NCI-H1930 (cell line): ENCODE measurements around the gene SCYGR4.

ENCODE experiments used
- DNase-seq, 2 experiments: peaks; one replicate each; lab custom pipeline; 2025; lab: John Stamatoyannopoulos, UW

The SCYGR4 gene

DNA sequence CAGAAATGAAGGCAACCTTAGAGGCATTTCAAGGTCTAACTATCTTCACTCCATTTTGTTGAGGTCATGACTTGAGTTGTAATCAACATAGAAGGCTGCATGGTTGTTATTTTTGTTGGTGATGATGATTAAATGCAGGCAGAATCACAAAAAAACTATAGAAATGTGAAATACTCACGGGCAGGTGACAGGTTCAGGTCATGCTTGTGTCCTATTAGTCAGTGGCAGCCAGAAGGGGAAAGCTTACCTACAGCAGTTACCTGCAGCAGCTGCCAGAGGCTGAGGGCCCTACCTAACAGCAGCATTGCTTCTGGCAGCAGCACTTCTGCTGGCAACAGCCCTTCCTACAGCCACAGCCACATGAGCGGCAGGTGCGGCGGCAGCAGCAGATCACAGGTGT lies 3.1 kb upstream of the SCYGR4 start:
- DNase-seq = no peak

- DNase-seq = no peak
Measured at GRCh38 chr2:227614740-227615139, 2.6 kb upstream of the SCYGR4 start, which contains the start of gene SCYGR3. TSS of gene SCYGR3 (minus strand) at chr2:227614840. CDS start at chr2:227614840, 0 bp downstream.

GRCh38 chr2:227615181-227615580 lies 2.1 kb upstream of the SCYGR4 start:
- no peak for DNase-seq

DNA sequence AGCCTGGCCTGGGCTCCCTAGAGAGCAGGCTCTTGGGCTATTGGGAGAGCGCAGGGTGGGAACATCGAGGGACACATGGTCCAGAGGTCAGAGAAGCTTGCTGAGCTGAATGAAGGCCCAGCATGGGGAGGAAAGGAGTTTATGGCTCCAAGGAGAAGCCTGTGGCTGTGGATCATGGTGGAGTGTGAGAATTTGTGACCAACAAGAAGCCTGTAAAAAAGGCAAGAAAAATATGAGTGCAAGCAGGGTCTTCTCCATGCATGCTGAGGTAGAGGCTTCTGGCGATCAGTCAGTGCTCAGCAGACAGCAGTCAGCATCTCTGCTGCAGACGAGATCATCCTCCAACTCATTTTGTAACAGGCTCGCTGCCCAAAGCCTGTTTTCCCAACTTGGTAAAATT lies 1.4 kb upstream of the SCYGR4 start:
- DNase-seq = no peak

DNA sequence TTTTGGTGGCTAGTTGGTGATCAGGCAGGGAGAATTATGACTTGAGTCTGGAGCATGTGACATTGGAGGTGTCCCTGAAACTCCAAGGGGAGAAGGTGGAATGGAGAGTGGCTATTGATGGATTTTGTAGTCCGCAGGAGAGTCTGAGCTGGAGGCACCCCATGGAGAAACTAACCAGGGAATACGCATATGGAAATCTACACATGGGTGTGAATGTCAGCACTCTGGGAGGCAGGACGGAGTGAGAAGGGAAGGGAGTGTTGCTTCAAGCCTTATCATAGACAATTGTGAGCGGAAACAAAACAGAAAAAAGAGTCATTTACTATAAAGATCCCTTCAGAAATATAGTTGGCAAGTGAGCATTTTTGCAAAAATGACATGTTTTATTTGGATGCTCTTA lies 667 bp upstream of the SCYGR4 start:
- DNase-seq = no peak

DNA sequence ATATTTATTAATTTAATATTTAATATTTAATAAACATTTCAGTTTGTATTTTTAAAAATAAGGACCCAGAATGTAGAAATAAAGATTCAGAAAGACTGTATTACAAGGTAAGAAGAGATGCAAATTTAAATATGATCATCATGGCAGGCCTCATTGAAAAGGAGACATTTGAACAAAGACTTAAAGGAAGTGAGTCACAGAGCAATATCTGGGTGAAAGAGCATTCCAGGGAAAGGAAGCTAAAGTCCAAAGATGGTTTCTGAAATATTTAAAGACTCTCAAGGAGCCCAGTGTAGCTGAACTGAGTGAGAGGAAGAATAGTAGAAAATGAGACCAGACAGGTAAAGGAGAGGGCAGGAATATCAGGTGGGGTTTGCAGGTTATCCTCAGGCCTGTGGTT lies 5.9 kb downstream of the SCYGR4 start:
- DNase-seq = no peak

DNA sequence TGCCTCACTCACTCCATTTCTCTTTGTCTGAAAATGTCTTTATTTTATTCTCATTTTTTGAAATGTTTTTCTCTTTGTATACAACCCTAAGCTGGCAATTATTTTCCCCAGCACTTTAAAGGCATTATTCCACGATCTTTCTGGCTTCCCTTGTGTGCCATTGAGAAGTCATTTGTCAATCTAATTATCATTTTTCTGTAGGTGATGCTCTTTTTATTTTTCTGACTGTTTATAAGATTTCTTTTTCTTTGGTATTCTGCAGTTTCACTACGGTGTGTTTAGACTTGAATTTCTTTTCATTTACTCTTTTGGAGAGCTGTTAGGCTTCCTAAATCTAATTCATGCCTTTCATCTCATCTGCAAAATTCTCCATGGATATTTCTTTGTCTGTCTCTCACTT lies 8.1 kb downstream of the SCYGR4 start:
- no peak for DNase-seq

GRCh38 chr2:227626580-227627151 lies 9.4 kb downstream of the SCYGR4 start:
- DNase-seq = no peak

DNA sequence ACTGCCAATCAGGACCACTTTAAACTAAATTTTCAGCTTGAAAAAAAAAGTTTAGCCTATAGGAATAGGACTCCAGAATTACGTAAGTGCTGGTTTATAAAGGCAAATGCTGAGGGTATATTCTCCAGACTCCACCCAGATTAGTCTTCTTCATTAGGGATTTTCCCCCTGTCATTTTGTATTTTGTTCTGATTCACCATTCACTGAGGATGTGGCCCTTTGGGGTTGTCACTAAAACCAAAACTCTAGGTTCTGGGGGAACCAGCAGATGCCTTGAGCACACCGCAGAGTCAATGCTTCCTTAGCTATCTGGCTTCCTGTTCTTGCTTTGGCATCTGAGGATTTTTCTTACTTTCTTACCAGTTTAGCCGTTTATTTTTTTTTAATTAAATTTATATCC lies 10.5 kb downstream of the SCYGR4 start:
- no peak for DNase-seq

DNA sequence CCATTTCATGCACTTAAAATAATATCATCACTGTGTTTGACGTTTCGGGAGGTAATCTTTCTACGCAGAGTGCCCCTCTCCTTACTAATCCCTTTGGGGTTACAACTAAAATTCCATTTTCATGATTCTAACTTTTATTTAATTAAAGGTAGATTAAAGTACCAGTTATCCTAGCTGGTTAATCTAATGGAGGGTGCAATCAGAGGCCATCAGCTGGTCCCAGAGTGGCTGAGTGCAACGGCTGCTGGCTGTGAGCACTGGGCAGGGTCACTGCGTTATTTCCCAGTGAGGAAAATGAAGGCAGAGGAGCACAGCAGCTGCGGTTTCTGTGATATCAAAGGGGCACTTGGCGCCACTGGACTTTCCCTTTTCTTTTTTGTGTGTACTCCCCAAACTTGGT lies 12.1 kb downstream of the SCYGR4 start:
- no peak for DNase-seq

GRCh38 chr2:227630322-227630721 lies 13.0 kb downstream of the SCYGR4 start:
- DNase-seq = no peak

DNA sequence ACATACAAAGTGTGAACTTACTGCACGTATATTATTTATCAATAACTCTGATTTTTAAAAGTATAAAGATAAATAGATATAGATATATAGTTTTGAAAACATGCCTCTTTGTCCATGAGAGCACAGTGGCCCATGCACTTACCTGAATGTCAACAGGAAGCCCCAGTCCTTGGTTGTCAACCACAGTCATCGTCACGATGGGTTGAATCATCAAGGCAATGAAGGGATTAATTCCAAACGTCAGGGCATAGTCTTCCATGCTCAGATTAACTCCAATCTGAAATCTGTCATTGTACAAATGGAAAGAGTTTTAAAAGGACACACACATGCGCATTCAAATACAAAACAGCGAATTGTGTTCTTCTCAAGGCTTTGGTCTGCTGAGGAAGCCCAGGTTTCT lies 15.5 kb downstream of the SCYGR4 start:
- DNase-seq = no peak

GRCh38 chr2:227634201-227634600 lies 16.9 kb downstream of the SCYGR4 start:
- no peak for DNase-seq

DNA sequence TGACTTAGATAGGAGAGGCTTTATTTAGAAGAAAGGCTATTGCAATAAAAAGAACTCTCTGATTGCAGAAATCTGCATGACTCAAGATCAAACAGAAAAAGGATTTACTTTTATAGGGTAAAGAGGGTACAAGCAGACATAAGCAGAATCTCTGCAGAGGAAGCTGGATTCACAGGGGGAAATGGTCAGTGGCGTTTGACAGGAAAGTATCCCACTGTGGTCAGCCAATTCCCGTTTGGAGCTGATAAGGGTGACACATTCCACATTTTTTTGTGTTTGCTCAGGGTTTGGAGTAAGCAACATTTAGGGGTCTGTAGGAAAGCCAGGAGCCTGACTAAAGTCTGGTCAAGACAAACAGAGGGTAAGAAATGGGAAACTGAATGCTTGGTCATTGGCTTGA lies 25.4 kb downstream of the SCYGR4 start:
- DNase-seq = no peak

DNA sequence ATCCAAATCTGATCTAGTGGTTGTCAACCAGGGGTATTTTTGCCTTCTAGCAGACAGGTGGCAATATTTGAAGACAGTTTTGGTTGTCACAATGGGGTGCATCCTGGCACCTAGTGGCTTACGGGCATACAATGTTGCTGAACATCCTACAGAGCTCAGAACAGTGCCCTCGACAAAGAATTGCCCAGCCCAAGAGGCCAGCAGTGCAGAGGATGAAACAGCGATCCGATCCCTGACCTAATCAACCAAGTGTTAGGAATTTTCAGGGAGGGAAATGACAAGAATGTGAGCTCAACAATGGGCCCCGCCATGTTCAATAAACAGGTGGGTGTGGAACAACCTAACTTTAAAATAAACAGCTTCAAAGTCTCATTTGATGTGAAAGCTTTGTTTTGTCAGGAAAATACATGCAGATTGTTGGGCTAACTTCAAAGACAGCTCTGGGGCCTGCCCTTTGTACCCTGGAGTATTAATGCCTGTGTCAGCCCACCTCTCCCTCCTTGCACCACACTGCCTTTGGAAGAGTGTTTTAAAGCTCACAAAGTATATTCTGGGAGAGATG lies 26.8 kb downstream of the SCYGR4 start:
- no peak for DNase-seq

DNA sequence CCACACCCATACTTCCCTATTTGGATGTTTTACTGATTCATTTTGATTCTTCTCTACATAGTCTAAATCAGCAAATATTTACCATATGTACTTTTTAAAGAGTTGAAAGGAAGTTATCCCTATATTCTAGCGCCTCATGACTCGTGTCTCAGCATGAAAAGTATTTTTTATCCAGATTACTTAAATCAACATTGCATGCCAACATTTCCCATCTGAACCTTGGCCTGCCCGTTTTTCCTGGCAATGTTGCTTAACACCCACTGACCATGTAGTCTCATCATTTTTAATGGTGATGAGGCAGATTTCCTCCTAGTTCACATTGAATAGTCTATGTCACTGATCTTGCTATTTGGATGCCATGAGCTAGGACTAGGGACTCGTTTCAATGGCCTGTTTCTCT lies 36.1 kb downstream of the SCYGR4 start:
- DNase-seq = no peak

- DNase-seq = no peak
Measured at GRCh38 chr2:227654426-227654825, 37.1 kb downstream of the SCYGR4 start.

- no peak for DNase-seq
Measured at GRCh38 chr2:227655454-227655853, 38.2 kb downstream of the SCYGR4 start.

GRCh38 chr2:227657199-227657845 lies 40.0 kb downstream of the SCYGR4 start:
- no peak for DNase-seq

DNA sequence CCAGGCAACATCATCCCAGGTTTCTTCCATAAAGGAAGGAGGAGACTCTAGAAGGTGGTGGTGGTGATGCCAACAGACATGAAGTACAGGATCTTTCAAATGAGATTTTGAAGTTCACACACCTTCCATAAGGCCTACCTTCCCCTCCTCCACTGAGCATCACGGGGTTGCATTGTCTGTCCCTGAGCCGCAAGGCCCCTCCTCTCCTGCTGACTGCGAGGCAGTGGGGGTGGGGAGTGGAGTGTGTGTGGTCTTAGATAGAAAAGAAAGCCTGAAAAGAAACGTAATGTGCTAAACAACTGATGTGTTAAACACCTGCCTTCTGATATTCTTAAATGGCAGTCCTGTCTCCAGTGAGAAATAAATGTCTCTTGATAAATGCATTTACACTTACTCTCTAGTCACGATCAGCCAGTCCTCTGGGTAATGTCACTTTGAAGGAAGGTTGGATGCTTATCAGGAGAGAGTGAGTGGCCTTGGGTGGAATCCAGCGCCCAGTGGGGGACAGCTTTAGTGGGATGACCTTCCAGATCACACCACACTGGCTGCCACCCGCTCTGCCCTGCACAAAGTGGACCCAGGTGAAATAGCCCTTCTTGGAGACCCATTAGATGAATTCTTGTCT lies 43.8 kb downstream of the SCYGR4 start:
- DNase-seq = no peak

GRCh38 chr2:227661827-227662226 lies 44.5 kb downstream of the SCYGR4 start:
- no peak for DNase-seq

GRCh38 chr2:227665189-227665940 lies 48.1 kb downstream of the SCYGR4 start:
- DNase-seq = no peak
